ENCODE results near the gene RPL29. TPM values are rescaled to one million over a fixed set of nuclear protein-coding genes. Genes with fewer than 3 reads are reported as not detected.

Gene RPL29
- total RNA-seq, 4 donors from 2014 or later, result 1,093 to 1,919 (median 1,775) TPM

- TF ChIP-seq, protein P1, sequence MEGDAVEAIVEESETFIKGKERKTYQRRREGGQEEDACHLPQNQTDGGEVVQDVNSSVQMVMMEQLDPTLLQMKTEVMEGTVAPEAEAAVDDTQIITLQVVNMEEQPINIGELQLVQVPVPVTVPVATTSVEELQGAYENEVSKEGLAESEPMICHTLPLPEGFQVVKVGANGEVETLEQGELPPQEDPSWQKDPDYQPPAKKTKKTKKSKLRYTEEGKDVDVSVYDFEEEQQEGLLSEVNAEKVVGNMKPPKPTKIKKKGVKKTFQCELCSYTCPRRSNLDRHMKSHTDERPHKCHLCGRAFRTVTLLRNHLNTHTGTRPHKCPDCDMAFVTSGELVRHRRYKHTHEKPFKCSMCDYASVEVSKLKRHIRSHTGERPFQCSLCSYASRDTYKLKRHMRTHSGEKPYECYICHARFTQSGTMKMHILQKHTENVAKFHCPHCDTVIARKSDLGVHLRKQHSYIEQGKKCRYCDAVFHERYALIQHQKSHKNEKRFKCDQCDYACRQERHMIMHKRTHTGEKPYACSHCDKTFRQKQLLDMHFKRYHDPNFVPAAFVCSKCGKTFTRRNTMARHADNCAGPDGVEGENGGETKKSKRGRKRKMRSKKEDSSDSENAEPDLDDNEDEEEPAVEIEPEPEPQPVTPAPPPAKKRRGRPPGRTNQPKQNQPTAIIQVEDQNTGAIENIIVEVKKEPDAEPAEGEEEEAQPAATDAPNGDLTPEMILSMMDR (IDR thresholded peaks at IDR 0.05; ENCODE audit: low read depth), result no peak
These were observed 8.6 kb upstream of the RPL29 start for GRCh38 chr3:52004163-52004787.

DNA sequence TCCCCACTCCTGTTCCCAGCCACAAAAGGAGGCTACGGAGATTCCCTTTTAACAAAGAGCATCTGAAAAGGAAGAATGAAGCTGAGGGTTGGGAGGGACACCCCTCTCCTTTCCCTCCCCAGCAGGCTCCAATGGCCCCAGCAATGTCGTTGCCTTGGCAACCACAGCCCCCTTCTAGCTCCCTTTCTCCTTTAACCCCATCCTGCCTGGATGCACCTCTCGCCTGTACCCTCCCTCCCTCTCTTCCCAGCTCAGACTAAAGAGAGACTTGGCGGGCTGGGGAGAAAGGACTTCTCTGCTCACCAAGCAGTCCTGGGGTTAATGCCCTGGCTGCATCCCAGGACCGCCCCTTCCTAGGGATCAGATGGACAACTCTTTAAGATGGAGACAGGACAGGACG lies 7.1 kb upstream of the RPL29 start:
- TF ChIP-seq, protein P1 (IDR thresholded peaks at IDR 0.05; ENCODE audit: low read depth), result no peak

DNA sequence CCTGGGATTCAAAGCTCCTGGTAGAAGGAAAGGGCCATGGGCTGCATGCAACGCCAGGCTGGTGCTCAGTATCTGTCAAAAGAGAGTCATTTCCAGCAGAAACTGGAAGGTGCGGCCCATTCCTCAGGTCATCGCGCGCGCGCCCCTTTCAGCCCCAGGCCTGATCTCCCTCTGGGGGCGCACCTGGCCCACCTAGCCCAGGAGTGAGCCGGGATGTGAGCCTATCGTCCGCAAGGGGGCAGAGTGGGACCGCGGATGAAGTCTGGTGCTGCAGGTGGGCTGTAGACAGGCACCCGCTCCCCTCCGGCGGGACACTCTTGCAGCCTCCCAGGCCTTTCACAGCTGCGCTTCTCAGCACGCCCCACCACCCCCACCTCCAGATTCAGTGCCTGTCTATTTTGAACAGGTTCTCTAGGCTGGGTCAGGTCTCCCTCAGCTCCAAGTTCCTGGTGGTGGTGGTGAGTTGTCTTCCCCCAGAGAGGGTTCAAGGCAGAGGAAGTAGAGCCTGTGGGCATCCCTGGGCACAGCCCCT lies 5.8 kb upstream of the RPL29 start:
- TF ChIP-seq, protein P1 (IDR thresholded peaks at IDR 0.05; ENCODE audit: low read depth), result no peak

GRCh38 chr3:51999846-52000245 lies 4.2 kb upstream of the RPL29 start:
- TF ChIP-seq, protein P1 (IDR thresholded peaks at IDR 0.05; ENCODE audit: low read depth), result no peak

- TF ChIP-seq, protein P1 (IDR thresholded peaks at IDR 0.05; ENCODE audit: low read depth), result no peak
These were observed 3.1 kb upstream of the RPL29 start for GRCh38 chr3:51998774-51999173.

GRCh38 chr3:51997935-51998596 lies 2.4 kb upstream of the RPL29 start:
- TF ChIP-seq, protein P1 (IDR thresholded peaks at IDR 0.05; ENCODE audit: low read depth), result no peak

- TF ChIP-seq, protein P1 (IDR thresholded peaks at IDR 0.05; ENCODE audit: low read depth), result no peak
These were observed 1.5 kb upstream of the RPL29 start for GRCh38 chr3:51997172-51997571.
